ENCODE results near the gene SVEP1.

Gene SVEP1

GRCh38 chr9:110526426-110526825 lies 53.1 kb downstream of the SVEP1 start:
- no peak for DNase-seq (ENCODE audit: low read depth, low spot score)

- no peak for DNase-seq (ENCODE audit: low read depth, low spot score)
Observed at GRCh38 chr9:110521206-110521605, 58.3 kb downstream of the SVEP1 start.

GRCh38 chr9:110520120-110520701 lies 59.3 kb downstream of the SVEP1 start:
- no peak for DNase-seq (ENCODE audit: low read depth, low spot score)

DNA sequence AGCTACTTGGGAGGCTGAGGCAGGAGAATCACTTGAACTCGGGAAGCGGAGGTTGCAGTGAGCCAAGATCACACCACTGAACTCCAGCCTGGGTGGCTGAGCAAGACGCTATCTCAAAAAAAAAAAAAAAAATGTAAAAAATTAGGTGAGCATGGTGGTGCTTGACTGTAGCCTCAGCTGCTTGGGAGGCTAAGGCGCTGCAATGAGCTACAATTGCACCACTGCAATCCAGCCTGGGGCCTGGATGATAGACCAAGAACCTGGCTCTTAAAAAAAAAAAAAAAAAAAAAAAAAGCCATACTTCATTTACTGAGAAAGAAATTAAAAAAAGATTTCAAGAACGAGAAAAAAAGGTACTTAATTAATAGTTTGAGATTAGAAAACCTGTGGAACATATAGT lies 62.1 kb downstream of the SVEP1 start:
- no peak for DNase-seq (ENCODE audit: low read depth, low spot score)

GRCh38 chr9:110514897-110515296 lies 64.6 kb downstream of the SVEP1 start:
- no peak for DNase-seq (ENCODE audit: low read depth, low spot score)

DNA sequence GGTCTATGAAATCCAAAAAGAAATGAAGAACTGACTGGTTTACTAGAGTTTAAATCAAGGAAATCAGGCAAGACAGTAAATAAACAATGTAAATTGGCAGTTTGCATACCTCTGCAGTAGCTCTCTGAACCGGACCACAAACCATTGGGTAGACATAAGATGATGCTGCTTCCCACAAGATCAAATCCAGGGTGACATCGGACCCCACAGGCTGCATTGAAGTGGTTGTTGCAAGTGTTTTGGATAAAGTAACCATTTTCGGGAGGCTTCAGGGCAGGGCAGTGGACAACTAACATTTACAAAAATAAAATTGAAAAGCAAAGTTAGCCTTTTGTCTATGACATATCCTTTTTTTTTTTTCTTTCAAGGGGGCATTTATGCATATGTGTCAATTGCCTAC lies 66.7 kb downstream of the SVEP1 start:
- DNase-seq (ENCODE audit: low read depth, low spot score), result no peak

GRCh38 chr9:110509792-110510191 lies 69.7 kb downstream of the SVEP1 start:
- no peak for DNase-seq (ENCODE audit: low read depth, low spot score)

- no peak for DNase-seq (ENCODE audit: low read depth, low spot score)
Observed at GRCh38 chr9:110502842-110503241, 76.7 kb downstream of the SVEP1 start.

GRCh38 chr9:110499608-110500007 lies 79.9 kb downstream of the SVEP1 start:
- DNase-seq (ENCODE audit: low read depth, low spot score), result no peak

GRCh38 chr9:110487196-110487595 lies 92.3 kb downstream of the SVEP1 start:
- no peak for DNase-seq (ENCODE audit: low read depth, low spot score)

GRCh38 chr9:110486218-110486617 lies 93.3 kb downstream of the SVEP1 start:
- no peak for DNase-seq (ENCODE audit: low read depth, low spot score)

GRCh38 chr9:110479481-110479880 lies 100.1 kb downstream of the SVEP1 start:
- DNase-seq (ENCODE audit: low read depth, low spot score), result no peak

DNA sequence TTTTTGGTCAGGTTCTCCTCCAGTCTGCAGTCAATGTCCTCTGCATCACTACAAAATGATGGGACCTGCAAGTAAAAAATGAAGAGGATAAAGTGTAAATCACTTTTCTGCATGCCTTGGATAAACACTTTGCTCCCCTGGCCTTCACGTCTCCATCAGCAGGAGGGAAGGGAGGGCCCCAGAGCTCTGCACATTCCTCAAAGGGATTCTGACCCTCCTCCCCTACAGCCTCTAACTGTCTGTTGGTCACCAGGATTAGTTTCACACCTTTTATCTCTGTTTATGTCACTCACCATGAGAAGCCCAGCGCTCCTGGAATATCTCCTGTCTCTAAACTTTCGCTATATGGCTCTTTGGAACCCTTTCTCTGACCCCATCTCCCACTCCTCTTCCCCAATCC lies 103.3 kb downstream of the SVEP1 start:
- no peak for DNase-seq (ENCODE audit: low read depth, low spot score)

GRCh38 chr9:110472111-110472510 lies 107.4 kb downstream of the SVEP1 start:
- no peak for DNase-seq (ENCODE audit: low read depth, low spot score)

DNA sequence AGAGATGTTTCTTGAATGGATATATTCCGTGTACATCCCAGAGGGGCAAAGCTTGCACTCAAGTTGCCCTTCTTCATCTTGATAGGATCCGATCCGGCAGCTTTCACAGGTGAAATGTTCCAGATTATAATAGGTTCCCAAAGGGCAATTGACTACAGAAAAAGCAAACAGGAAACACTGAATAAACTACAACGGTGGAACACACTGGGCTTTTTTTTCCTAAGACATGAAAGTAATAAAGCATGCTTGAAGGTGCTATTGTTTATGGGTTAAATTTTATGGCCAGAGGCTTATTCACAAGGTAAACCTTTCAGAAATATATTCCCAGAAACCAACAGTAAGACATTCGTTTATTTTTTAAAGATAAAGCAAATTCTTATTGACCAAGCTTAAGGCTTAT lies 110.6 kb downstream of the SVEP1 start:
- no peak for DNase-seq (ENCODE audit: low read depth, low spot score)

DNA sequence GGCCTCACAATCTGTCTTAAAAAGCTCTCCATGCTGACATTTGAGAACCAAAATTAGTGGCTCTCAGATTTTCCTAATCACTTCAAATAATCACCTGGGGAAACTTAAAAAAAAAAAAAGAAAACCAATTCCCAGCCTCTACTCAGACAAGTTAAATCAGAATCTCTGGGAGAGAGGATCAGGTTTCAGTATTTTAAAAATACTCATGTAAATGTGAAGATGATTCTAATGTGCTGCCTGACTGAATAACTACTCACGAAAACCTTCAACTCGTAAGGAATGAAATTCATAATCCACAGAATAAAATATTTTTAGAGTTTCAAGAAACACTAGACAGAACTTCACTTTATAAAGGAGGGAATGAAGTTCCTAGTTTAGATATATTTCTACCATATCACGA lies 114.4 kb downstream of the SVEP1 start:
- DNase-seq (ENCODE audit: low read depth, low spot score), result no peak

DNA sequence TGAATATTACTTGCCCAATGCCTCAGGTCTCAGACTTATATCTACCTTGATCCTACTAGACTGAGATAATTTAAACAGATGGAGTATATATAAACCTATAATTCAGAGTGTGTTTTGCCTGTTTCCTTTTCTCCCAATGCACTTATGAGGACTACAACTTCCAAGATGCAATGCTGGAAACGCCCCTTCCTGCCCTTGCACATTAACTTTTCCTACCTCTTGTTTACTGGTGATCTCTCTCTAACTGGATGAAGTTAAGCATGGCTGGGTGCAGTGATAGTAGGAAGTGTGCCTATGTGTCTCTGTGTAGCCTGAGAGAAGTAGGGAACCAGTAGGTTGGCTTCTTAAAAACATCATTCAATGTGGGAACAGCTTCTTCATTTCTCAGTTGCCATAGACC lies 115.2 kb downstream of the SVEP1 start:
- peak; percentile 12 for DNase-seq (ENCODE audit: low read depth, low spot score)

DNA sequence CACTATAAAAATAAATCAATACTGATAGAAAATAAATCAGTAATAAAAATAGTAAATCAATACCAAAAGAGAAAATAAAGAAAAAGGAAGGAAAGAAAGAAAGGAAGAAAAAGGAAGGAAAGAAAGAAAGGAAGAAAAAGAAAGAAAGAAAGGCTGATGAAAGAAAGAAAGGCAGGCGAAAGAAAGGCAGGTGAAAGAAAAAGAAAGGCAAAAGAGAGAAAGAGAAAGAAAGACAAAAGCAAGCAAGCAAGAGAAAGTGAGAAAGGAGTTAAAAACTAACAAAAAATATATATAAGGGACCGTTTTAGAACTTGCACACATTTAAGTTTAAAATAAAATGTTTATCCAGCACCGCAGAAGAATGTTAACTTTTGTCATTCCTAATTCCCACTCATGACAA lies 116.0 kb downstream of the SVEP1 start:
- DNase-seq (ENCODE audit: low read depth, low spot score), result no peak

- DNase-seq (ENCODE audit: low read depth, low spot score), result no peak
Observed at GRCh38 chr9:110457245-110457644, 122.3 kb downstream of the SVEP1 start.

DNA sequence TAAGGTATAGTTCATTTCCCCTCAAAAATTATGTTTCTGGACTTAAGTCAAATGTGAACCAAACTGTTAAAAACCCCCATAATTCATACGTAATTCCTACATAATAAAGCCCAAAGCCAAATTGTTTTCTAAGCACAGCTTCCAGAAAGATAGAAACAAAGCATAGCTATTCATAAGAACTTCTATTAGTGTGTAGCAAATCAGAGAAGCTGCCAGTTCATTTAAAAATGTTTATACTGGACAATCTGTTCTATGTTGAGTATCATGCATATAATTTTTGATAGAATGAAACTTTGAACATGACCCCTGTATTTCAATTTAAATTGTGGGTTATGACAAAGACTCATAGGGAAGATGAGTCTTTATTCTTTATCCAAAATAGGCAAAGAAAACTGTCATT lies 122.9 kb downstream of the SVEP1 start:
- no peak for DNase-seq (ENCODE audit: low read depth, low spot score)

DNA sequence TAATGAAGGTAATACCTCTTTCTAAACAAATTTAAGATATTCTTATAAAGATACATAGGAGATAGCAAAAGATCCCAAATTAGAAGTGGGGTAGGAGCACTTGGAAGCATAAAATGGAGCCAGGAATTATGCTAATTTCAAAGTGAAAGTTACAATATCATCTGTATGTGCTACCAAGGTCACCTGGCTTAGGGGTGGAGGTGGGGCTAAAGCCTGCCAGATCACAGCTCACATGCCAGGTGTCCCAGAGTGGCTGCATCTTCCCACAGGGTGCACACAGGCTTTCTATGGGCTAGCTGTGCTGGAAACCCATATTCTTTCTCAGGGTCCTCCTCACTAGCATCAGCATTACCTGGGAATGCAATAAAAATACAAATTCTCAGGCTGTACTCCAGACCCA lies 123.7 kb downstream of the SVEP1 start:
- DNase-seq (ENCODE audit: low read depth, low spot score), result no peak

DNA sequence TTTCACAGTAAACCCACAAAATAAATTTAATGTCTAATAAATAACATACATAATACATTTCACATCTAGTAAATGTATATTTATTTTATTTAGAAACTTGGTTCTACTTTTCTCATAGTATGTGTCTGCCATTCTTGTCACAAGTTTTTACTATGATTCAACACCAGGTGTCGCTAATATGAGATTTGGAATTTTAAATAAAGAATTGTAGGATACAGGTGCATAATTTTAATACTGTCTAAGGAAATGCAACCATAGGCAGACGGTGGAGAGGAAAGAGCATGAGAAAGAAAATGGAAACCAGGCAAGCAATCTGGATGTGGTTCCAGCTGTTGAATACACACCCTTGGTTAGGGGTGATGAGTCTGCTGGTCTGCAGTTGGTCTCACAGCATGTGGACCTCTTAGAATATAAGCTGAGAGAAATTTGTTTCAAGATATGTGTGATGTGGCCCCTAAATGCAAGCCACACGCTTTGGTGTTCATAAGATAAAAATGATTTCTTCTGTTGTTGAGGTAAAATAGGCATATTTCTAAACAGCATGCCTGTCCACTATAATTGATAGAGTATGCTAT lies 127.2 kb downstream of the SVEP1 start:
- no peak for DNase-seq (ENCODE audit: low read depth, low spot score)

- DNase-seq (ENCODE audit: low read depth, low spot score), result no peak
Observed at GRCh38 chr9:110451726-110452125, 127.8 kb downstream of the SVEP1 start.

DNA sequence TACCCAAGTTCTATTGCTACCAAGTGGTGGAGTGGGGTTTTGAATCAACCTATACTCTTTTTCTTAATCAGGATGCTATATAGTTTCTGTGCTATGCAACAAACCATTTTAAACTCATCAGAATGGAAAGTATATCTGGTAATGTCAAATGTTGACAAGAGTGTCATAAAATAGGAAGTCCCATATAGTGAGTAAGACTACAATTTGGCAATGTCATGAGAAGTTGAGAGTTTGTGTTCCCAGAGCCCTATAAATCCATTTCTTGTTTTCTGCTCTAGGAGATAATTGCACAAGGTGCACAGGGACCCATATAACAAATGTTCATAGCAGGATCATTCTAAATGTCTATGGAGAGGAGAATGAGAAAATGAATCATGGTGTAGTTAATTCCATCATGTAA lies 132.1 kb downstream of the SVEP1 start:
- no peak for DNase-seq (ENCODE audit: low read depth, low spot score)

Measured in iPS DF 19.7 (cell line).